ENCODE measurements around the gene ATF3.
A peak's percentile ranks its signal among the peaks of the same experiment; 100 is the strongest.

The ATF3 gene, protein sequence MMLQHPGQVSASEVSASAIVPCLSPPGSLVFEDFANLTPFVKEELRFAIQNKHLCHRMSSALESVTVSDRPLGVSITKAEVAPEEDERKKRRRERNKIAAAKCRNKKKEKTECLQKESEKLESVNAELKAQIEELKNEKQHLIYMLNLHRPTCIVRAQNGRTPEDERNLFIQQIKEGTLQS

DNA sequence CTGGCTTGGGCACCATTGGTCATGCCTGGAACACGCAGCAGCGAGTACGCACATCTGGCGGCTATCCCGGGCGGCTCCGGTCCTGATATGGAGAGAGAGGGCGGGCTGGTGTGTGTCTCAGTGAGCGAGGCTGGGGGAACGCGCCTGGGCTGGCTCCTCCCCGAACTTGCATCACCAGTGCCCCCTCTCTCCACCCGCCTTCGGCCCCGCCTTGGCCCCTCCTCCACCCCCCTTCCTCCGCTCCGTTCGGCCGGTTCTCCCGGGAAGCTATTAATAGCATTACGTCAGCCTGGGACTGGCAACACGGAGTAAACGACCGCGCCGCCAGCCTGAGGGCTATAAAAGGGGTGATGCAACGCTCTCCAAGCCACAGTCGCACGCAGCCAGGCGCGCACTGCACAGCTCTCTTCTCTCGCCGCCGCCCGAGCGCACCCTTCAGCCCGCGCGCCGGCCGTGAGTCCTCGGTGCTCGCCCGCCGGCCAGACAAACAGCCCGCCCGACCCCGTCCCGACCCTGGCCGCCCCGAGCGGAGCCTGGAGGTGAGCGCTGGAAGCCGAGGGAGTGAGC is at the start of gene ATF3:
TSS of gene ATF3 (plus strand) at position 370 of the 567 bp plus-strand sequence. CDS start 6,261 bp downstream, outside the sequence.
- DNase-seq (ENCODE audit: low read depth, low spot score) = peak; percentile 94

DNA sequence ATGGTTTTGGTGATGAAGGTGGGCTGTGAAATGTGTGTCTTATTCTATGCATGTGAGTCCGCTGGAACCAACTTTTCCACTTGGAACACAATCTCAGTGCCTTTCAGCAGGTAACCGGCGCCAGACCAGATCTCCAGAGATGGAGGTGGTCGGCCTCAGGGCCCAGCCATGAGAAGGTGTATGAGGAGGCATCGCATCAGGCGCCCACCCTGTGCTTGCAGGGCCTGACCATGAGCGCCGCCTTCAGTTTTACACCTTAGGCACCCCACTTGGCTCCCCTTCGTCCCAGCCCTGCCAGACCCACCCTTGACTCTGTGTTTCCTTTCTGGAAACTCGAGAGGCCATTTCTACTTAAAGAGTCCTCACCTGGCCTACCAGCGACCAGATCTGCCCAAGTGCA is 48.6 kb upstream of the ATF3 start:
- no peak for DNase-seq (ENCODE audit: low read depth, low spot score)

DNA sequence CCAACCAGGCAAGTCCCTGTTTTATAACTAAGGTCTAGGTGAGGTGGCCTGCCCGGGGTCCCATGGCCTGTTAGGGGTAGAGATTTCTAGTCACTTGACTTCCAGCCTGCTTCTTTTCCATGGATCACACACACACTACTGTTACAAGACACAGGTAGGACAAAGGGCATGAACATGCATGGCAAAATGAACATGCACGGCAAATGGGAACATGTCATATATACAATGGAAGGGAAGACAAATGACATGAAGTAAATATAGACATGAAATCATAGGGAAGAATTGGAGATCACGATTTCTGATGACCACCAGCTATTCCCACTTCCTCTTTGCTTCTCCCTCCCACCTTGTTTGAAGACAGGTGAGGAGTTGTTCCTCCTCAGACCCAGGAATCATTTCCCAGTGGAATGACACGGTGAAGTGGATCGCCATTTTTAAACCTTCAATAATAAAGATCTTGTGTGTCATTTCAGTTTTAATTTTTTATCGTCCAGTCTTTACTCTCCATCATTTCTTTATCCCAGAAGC is 47.6 kb upstream of the ATF3 start:
- no peak for DNase-seq (ENCODE audit: low read depth, low spot score)

DNA sequence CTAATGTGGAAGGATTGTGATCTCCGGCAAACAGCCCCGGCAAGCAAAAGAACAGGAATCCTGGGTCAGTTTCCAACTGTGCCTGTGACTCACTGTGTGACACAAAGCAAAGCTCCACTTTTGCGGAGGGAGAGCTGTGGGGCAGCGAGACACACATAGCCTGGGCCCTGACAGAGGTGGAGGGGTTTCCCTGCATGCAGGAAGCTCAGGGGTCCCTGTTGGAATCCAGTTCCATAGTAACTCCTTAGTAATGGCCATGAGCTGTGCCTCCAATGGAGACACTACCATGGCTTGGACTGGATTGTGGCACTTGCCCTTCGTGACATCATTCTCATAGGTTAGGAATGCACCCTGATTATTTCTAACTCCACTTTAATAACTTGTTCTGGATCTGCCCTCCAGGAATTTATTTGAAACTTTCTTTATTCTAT is 47.0 kb upstream of the ATF3 start:
- DNase-seq (ENCODE audit: low read depth, low spot score) = no peak

DNA sequence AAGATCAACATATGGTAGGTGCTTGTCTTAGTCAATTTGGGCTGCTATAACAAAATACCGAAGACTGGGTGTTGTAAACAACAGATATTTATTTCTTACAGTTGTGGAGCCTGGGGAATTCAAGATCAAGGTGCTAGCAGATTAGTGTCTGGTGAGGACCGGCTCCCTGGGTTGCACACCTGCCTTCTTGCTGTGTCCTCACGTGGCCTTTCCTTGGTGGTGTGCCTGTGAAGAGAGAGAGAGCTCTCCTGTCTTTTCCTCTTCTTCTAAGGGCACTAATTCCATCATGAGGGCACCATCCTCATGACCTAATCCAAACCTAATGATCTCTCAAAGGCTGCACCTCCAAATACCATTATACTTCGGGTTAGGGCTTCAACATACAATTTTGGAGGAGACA is 45.8 kb upstream of the ATF3 start:
- DNase-seq (ENCODE audit: low read depth, low spot score) = no peak

DNA sequence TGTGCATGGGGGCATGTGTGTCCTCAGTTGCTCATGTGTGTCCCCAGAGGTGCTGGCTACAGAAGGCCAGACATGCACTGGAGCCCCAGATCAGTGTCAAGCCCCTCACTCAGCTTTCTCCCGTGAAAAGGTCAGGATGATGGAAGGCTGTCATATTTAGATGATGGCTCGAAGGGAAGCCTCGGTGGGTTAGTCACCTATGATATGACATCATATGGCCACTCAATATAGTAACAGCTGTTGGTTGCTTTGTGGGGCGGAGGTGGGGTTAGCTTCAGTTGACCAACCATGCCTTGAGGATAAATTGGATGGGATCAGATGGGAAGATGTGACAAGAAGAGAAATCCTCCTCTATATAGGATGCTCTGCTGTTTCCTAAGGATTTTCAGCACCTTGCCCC is 43.5 kb upstream of the ATF3 start:
- DNase-seq (ENCODE audit: low read depth, low spot score) = no peak

DNA sequence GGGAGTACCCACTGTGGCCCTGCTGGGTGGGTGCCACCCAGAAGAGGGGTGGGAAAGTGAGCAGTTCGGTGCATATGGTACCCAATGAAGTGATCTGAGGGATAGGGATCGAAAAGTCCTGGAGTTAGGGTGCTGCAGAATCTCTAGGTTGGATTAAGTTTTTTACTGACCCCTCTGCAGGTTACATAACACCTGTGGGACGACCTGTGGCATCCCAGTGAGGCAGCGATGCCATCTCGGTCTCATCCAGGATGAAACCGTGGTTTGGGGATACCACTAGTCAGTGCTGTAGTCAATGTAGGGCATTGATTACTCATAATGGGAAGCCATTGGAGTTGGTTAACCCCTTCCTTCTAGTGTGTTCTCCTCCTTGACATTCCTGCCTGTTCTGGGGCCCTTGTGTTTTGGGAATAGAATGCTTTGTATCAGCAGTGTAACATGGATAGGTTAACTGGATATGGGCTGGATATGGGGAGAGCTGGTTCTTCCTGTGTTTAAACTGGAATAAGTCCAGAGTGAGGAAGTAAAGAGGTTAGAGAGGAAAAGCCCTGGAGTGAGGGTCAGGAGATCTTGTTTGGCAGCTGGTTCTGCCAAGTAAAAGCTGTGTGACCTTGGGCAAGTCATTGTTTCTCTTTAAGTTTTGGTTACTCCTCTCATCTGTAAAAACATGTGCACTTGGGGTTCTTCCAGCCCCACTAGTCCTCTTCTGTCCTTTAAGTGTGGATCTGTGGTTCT is 42.8 kb upstream of the ATF3 start:
- no peak for DNase-seq (ENCODE audit: low read depth, low spot score)

DNA sequence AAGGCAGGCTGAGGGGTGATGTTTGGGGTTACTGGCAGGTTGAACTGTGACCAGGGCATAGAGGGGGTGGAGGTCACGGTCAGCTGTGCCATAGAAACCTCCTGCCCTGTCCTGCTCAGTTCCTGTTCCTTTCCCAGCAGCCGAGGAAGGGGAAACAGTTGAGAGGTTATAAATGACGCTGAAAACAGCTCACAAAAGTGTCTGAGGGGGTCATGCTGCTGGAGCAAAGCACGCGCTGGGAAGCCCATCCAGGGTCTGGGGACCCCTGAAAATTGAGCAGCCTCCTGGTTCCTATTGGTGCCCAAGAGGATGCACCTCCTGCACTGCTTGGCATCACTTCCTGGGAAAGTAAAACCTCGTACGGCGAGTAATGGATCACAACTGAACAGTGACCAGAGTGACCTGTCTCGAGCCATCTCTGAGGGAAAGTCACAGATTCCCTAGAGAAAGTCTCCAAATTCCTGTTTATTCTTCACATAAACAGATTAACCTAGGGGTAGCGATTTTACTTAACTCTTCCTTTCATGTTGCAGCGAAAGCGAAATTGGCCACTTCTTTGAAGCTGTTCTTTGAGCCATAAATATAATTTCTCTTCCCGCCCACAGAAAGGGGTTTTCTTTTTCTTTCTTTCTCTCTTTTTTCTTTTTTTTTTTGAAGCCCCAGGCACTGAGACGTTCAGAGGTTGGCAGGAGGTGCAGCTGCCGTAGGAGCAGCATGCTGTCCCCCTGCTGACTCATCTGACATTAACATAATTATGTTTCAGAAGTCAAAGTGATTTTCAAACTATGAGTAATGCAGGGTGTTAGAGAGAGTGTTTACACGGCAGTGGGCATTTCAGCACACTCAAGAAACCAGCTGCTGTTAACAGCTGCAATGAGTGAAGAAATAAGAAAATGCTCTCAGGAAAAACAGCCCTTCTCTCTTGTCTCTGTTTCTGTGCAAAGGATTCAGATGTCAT is 41.8 kb upstream of the ATF3 start:
- no peak for DNase-seq (ENCODE audit: low read depth, low spot score)

DNA sequence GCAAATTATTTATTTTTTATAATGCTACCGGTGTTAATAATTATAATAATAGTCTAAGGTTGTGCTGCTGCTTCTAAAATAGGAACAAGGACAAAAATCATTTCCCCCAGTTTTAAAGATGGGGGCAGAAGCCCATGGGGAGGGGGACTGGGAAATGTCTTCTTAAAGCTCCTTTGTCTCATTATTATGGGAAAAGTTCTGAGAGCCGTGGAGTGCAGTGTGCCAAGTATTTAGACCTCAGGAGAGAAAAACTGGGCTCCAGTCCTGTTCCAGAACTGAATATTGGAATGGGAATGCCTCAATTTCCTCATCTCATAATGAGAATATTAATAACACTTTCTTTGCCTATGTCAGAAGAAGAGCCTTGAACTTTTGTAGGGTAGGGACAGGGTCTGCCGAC is 40.9 kb upstream of the ATF3 start:
- DNase-seq (ENCODE audit: low read depth, low spot score) = no peak

DNA sequence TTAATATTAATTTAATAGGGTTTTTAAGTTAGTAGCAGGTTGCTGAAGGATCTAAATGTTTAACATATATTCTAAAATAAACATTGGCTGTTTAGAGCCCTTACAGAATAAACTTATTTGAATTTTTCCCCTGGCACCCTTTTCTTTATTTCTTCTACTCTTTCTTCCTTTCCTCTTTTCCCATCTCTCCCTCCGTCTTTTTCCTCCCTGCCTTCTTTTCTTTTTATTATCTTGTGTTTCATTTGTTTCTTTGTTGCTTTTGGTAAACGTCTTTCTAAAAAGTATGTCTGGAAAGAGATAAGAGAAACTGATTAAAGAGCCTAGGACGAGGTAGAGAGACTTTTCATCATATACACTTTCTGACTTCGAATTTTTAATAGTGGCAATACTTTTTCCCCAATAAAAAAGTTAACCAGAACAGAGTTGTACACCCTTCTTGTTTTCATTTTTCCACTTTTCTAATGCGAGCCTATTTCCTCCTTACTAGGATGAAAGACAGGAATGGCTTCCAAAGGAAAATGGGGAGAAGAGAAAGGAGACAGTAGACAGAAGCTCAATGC is 39.5 kb upstream of the ATF3 start:
- DNase-seq (ENCODE audit: low read depth, low spot score) = no peak

DNA sequence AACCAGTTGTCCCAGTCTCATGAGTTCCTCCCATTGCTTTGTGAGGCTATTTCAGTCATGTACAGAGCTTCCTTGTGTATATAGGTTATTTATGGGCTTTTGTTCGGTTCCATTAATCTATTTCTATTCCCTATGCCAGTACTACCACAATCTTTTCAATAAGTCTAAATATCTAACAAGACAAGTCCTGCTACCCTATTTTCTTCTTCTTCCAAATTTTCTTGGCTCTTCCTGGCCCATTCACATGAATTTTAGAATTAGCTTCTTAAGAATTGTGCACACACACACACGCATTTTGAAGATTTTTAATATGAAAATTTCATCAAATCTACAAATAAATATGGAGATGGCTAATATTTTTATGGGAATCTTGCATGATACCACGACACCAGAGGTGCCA is 33.8 kb upstream of the ATF3 start:
- no peak for DNase-seq (ENCODE audit: low read depth, low spot score)

DNA sequence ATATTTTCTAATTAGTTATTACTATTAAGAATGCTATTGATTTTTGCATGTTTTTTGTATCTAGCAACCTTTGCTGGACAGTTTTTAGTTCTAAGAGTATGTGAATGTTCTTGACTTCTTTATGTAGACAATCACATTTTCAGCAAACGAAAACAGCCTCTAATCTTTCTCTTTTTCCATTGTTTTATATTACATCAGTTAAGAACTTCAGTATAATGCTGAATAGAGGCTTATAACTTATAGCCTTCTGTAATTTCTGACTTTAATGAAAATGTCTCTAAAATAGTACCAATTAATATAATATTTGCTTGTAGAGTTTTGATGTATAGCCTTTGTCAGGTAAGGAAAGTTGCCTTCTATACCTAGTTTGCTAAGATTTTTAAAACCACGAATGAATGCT is 33.2 kb upstream of the ATF3 start:
- no peak for DNase-seq (ENCODE audit: low read depth, low spot score)

DNA sequence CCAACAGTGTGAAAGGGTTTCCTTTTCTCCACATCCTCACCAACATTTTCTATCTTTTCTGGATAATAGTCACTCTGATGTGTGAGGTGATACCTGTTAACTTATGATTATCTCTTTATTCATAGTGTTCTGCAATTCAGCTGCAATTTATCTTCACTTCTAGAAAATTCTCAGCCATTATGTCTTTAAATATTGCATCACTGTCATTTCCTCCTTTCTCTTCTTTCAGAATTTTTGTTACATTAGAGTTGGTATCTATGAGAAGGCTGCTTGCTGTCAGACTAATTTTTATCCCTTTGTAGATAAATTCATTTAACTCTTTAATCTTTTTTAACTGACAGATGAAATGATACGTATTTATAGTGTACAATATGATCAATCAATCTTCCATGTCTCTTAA is 30.5 kb upstream of the ATF3 start:
- no peak for DNase-seq (ENCODE audit: low read depth, low spot score)

DNA sequence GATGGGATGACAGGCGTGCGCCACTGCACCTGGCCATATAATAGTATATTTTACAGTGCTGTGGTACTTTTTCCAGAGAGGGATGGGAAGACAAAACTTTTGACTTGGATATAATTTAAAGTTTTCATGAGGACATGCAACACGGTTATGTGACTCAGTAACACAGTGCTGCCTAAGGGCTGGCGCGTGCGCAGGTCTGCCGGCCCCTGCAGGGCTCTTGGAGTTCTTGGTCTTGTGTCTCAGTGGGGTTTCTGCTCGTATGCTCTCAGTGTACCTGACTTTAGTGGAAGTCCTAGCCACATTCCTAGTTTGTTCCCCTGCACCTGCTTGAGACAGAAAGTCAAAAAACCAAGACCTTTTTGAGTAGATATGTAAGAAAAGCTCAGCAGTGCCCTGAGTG is 27.5 kb upstream of the ATF3 start:
- DNase-seq (ENCODE audit: low read depth, low spot score) = no peak

DNA sequence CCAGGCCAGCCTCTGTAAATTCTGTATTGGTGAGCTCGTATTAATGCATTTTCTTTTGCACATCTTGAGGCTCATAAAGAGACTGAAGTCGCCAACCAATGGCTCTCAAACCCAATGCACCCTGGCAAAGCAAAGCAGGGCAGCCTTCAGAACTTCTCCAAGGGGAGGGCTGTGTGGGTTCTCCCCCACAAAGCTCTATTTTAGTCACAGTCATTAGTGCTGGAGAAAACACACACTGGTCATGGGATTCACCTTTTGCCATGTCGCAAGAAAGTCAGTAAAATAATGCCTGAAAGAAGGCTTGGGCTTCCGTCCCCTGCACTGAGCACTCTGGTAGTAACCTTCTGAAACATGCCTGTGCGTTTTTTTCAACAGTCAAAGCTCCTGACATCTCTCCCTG is 26.3 kb upstream of the ATF3 start:
- DNase-seq (ENCODE audit: low read depth, low spot score) = no peak

DNA sequence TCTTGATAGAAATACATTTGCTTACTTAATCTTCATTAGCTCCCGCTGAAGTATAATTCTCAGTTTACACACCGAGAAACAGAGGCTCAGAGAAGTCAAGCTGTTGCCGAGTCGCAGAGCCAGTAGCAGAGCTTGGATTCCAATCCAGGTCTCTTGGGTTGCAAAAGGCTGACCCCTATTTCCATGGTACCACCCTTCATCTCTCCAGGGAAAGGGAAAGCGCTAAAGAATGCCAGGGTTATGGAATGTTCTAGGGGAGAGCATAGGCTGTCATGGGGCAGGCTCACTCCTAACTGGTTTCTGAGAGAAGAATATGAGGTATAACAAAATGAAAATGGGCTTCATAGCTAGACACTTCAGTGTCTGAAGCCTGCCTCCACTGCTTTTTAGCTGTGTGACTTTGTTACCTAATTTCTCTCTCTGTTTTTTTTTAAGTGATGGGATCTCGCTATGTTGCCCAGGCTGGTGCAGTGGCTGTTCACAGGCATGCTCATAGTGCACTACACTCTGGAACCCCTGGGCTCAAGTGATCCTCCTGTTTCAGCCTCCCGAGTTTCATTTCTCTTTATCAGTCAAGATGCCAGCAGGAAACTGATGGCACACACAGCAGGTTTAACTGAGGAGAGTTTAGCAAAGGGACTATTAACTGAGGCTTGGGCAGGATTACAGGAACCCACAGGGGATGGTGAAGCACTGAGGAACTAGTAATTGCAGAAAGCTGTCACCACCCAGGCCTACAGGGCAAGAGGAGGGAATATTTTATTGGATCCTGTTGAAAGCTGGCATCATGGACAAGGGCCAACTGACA is 25.5 kb upstream of the ATF3 start:
- no peak for DNase-seq (ENCODE audit: low read depth, low spot score)

DNA sequence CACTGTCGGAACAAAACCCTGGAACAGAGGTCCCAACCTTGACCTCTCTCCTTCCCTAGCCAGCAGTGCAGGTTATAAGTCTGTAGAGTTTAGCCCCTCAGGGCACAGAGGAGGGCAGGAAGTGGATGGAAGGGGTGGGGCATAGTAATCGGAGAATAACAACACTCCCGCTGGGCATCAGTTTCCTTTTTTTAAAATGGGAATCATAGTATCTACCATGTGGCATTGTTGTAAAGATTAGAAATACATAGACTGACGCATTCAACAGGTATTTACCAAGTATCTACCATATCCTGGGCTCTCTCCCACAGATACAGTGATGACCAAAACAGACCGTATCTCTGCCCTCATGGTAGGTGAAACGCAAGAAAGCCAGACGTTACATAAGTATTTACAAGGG is 24.9 kb upstream of the ATF3 start:
- no peak for DNase-seq (ENCODE audit: low read depth, low spot score)

DNA sequence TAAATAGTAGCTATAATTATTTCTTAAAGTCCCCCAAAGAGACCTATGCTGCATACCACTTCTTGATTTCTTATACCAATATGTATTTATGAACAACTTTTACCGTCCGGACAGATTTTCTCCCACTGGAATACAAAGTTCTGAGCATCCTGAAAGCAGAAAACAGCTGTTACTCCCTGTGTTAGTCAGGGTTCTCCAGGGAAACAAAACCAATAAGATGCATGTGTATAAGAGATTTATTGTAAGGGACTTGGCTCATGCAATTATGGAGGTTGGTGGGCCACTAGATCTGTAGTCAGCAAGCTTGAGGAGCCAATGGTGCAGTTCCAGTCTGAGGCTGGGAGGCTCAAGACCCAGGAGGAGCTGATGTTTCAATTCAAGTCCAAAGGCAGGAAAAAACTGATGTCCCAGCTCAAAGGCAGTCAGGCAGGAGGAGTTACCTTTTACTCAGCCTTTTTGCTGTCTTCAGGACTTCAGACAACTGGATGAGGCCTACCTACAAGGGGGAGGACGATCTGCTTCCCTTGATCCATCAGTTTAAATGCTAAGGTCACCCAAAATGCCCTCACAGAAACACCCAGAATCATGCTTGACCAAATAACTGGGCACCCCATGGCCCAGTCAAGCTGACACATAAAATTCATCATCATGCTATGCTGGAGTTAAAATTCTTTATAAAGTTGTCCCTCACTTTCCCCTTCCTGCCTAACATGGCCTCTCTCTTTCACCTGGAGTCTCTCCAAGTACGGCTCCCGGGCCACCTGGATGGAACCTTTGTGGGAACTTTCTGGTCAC is 24.3 kb upstream of the ATF3 start:
- no peak for DNase-seq (ENCODE audit: low read depth, low spot score)

DNA sequence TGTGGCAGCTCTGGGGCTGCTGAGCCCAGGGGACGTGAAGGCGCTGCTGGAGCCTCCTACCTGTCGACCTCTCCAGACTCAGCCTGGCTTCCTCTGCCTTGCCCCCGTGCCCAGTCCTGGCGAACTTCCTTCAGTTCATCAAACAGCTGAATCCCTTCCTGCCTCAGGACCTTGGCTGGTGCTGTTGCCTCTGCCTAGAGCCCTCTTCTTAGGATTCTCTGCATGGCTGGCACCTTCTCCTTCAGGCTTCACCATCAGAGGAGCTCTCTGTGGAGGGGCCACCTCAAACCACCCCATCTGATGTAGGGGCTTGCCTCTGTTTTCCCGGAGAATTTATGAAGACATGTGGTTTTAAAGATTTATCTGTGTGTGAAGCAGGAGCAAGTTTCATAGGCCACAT is 23.4 kb upstream of the ATF3 start:
- DNase-seq (ENCODE audit: low read depth, low spot score) = no peak

All from brain pericyte (primary cell).